HCEC 1CT (cell line): ENCODE data around the gene KSR1.

Source experiments
- DNase-seq: peaks from one replicate; pipeline ENCODE4 v3.0.0-alpha.2; 2017

KSR1 gene

DNA sequence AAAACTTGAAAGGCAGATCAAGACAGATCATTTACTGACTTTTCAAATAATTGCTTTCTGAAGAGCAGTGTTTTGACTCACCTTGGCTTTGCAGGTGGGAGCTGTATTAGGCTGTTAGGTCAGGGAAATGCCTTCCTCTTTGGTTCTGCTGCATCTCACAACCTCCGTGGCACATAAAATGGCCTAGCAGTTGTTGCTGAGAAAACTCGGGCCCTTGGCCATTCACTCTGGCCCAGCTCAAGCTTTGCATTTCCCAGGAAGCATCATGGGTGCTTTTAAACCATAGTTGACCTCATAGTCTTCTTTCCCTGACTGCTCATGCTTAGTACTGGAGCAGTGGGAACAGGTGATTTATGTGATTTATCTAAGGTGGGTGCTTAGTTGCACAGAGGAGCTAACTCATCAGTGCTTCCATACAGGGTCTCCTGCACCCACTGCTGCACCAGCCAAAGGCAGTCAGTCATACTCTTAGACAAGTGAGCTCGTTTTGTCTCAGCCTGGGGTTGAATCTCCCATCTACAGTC, 83.6 kb downstream of the KSR1 start:
- no peak for DNase-seq

DNA sequence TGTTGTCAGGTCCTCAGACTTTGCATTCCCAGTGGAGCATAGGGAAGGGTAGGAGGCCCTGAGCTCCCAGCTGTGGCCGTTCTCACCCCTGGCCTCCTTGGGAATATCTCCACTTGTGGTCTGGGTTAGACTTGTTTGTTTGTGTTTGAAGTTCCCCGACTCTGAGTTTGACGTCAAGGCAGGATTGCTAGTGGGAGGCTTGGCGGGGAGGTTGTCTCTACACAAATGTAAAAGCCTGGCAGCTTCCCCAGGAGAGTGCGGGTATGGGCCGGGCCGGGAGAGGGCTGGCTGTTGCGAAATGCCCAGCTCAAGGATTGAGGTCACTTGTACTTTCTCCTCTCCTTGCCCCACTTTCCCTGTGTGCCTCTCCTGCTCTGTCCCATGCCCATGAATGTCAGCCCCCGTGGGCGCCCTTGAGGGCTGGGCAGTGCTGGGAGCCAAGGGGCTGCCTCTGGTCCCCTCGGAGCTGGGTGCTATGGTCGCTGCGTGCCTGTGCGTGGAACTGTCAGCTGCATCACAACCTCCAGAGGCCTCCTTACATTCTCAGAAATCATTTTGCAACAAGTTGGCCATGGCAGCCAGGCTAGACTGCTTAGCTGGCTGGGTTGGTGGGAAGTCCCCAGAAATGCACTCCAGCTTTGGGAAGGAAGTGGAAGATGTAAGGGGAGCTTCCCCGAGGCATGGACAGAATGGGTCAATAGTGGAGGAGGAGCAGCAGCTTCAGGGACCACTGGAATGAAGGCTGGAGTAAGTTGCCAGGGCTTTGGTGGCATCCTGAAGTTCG, 84.3 kb downstream of the KSR1 start:
- DNase-seq = peak; percentile 86

- no peak for DNase-seq
Measured at GRCh38 chr17:27541301-27542023, 85.2 kb downstream of the KSR1 start.

GRCh38 chr17:27542841-27543463, 86.7 kb downstream of the KSR1 start:
- no peak for DNase-seq

- DNase-seq = no peak
Measured at GRCh38 chr17:27543464-27543856, 87.2 kb downstream of the KSR1 start.

DNA sequence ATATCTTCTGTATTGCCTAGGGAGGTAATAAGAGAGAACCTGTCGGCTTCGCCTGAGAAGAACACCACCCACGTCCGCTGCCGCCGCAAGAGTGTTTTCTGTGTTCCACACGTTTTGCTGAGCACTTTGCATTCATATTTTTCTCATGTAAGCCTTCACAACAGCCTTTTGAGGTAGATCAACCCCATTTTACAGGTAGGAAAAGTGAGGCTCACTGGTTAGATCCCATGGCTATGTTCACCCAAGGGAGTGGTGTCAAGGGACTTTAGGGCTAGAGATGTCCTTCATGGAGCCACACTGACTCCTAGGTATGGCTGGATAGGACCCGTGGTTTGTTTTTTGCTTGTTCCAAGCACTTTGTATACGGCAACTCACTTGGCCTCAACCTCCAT, 87.7 kb downstream of the KSR1 start:
- DNase-seq = no peak

DNA sequence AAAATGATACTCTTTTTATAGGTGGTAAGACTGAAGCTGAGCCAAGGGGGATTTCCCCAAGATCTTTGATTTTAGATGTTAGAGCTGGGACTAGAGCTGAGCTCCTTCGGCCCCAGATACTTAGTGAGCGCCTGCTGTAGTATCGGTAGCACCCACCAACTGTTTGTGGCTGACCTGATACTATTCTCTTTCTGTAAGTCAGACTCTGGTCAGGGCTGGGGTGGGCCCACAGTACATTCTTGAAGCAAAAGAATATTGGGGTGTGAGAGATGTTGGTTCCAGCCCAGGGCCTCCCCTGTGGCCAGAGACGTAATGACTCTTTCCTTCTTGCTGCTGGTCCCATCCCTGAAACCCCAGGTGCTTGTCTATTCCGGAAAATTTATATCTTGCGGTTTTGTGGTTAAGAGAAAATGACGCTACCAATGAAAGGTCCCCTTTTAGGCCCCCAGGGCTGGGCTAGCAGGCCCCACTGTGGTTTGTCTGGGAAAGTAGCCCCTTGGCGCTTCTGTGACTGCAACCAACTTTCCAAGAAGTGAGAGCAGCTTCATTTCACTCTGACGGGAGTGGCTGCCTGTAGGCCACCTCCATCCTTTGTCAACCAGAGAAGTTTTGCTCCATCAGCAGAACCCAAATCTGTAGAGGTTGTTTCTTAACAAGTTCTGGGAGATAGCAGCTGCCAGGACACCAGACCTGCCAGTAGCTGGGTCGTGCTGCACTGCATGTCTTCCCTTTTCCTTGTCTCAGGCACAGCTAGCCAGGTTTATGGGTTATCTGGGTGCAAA, 88.3 kb downstream of the KSR1 start:
- DNase-seq = no peak

GRCh38 chr17:27545562-27546229, 89.4 kb downstream of the KSR1 start:
- no peak for DNase-seq

- DNase-seq = no peak
Measured at GRCh38 chr17:27546624-27547300, 90.5 kb downstream of the KSR1 start.

GRCh38 chr17:27547301-27547683, 91.0 kb downstream of the KSR1 start:
- DNase-seq = no peak

GRCh38 chr17:27548369-27548768, 92.1 kb downstream of the KSR1 start:
- no peak for DNase-seq

DNA sequence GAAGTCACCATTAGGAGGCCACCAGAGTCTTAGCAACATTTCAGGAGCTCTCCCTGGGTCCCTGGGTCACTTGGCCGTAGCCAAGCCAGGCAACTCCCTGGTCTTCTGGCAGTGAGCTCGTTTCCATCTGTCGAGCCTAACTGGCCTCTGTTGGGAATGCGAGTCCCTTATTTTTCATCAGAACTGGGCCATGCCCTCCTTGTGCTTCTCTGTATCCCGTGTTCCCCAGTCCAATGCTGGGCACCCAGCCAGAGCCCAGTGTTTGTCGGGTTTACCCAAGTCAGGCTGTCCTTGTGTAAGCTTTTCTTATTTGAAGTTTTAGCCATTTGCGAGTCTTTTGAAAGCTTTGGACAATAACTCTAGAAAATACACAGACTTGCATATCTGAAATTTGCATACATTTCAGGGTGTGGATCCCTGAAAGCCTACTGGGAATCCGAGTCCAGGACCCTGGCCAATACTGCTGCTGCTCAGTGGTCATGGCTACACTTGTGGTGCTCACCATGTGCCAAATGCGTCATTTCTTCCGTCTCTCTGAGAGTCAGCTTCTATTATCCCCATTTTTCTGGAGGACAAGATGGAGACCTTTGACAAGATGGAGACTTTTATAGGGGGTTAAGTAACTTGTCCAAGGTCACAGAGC, 93.1 kb downstream of the KSR1 start:
- no peak for DNase-seq

DNA sequence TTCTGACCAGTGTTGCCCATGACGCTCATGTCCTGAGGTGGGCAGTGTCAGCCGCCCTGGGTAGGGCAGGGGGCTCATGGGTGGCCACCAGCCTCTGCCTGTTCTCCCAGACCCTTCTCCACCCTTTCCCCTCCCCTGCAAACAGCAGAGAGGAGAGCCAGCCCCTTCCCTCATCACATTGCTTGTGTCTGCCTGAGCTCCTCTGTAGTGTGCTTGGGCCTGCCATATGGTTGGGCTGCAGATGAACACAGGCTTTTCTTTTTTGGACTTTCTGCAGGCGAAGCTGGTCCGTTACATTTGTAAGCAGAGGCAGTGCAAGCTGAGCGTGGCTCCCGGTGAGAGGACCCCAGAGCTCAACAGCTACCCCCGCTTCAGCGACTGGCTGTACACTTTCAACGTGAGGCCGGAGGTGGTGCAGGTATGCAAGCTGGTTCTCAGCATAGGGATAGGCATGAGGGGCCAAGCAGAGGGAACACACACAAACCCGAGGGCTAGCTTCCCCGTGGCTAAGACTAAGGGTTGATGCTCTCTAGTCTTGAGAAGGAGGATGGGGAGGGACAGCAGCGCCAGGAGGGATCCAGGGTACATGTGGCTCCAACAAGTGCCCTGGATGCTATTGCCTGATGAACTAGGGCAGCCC, 94.2 kb downstream of the KSR1 start:
- no peak for DNase-seq

GRCh38 chr17:27550974-27551505, 94.8 kb downstream of the KSR1 start:
- no peak for DNase-seq

- DNase-seq = no peak
Measured at GRCh38 chr17:27551701-27552248, 95.5 kb downstream of the KSR1 start.

GRCh38 chr17:27552276-27552732, 96.1 kb downstream of the KSR1 start:
- peak; percentile 22 for DNase-seq

DNA sequence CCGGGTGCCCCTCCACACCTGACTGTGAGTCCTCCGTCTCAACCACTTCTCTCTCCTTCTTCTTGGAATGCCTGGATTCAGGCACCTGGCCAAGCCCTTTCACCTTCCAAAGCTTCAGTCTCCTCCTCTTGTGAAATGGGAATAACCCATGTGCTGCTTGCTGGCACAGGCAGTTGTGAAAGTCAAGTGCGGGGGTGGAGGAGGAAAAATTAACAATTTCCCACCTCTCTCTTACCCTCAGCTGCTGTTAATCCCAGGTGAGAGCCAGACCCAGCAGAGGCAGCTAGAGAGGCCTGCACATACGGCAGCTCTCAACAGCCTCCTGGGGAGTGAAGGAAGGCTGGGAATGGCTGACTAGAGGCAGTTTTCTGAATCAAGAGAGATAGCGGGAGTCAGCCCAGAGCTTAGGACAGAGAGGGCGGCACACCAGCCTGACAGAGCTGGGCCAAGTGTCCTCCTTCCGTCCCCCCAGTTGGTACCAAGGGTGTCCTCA, 96.8 kb downstream of the KSR1 start:
- DNase-seq = no peak

DNA sequence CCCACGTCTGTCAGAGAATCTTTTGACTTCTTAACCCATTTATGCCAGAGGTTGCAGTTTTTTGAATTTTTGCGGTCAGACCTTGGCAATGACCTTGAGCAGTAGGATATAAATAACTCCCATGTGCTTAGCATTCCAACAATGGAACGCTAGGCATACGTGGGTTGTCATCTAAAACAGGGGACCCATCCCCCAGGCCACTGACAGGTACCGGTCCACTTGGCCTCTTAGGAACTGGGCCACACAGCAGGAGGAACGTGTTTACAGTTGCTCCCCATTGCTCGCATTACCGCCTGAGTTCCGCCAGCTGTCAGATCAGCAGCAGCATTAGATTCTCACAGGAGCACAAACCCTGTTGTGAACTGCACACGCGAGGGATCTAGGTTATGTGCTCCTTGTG, 97.9 kb downstream of the KSR1 start:
- no peak for DNase-seq

- DNase-seq = no peak
Measured at GRCh38 chr17:27554911-27555310, 98.7 kb downstream of the KSR1 start.

DNA sequence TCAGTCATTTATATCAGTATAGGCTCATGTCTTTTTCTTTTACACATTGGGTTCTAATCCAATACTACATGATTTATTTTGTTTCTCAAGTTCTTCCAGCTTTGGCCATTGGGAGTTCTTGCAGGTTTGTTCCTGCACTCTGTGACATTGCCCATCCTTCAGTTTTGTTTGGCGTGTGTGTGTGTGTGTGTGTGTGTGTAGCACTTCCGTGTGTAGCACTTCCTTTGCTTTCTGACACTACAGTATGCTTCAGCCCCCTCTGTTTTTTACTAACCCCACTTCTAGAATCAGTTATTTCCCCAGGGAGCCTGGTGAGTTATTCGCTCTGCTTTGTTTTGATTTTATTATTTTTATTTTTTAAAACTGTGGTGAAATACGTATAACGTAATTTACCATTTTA, 99.1 kb downstream of the KSR1 start:
- DNase-seq = no peak
